Osteoblast (primary cell): ENCODE measurements around the gene EIF4A2. TPM values are rescaled to one million over a fixed set of nuclear protein-coding genes. Genes with fewer than 3 reads are reported as not detected.

Experiments used
- DNase-seq: peaks from one replicate; pipeline ENCODE4 v3.0.0; 2011; ENCODE audit warnings: low spot score, mixed read lengths; ENCODE audit not compliant: insufficient read length; ENCODE audit errors: missing footprints
- H2AFZ ChIP-seq: 2 replicates; pipeline ENCODE4 v1.6.0; 2011; ENCODE audit warnings: mild to moderate bottlenecking, low read length
- H3K27ac ChIP-seq: 2 replicates; pipeline ENCODE4 v1.5.1; 2011; ENCODE audit warnings: mild to moderate bottlenecking, low read depth, low read length, moderate library complexity
- H3K27me3 ChIP-seq: 2 replicates; pipeline ENCODE4 v1.6.0; 2012; ENCODE audit warnings: mild to moderate bottlenecking, control low read depth, inconsistent platforms, low read length, moderate library complexity; ENCODE audit not compliant: insufficient read depth
- H3K36me3 ChIP-seq: 2 replicates; pipeline ENCODE4 v1.5.1; 2011; ENCODE audit warnings: mild to moderate bottlenecking, low read length, control low read depth, moderate library complexity; ENCODE audit not compliant: insufficient read depth
- H3K4me1 ChIP-seq: 2 replicates; pipeline ENCODE4 v1.5.1; 2011; ENCODE audit warnings: mild to moderate bottlenecking, low read length, control low read depth, moderate library complexity; ENCODE audit not compliant: insufficient read depth
- H3K4me2 ChIP-seq: 2 replicates; pipeline ENCODE4 v1.6.0; 2011; ENCODE audit warnings: mild to moderate bottlenecking, low read length; ENCODE audit not compliant: insufficient read depth
- H3K4me3 ChIP-seq: fragments of 200-600 bp; sonication (generic); 3 replicates; pipeline ENCODE4 v1.5.1; 2012; ENCODE audit warnings: mild to moderate bottlenecking, low read length, inconsistent platforms; ENCODE audit not compliant: insufficient read depth
- H3K79me2 ChIP-seq: 2 replicates; pipeline ENCODE4 v1.6.0; 2012; ENCODE audit warnings: mild to moderate bottlenecking, low read length, control low read depth, inconsistent platforms; ENCODE audit not compliant: insufficient read depth
- H3K9me3 ChIP-seq: 2 replicates; pipeline ENCODE4 v1.5.1; 2011; ENCODE audit warnings: low read depth, low read length, control low read depth
- H4K20me1 ChIP-seq: 2 replicates; pipeline ENCODE4 v1.6.0; 2012; ENCODE audit warnings: mild to moderate bottlenecking, low read length, control low read depth; ENCODE audit not compliant: insufficient read depth
- CTCF ChIP-seq: IDR thresholded peaks from 2 replicates; pipeline ENCODE4 v1.5.1; 2011; ENCODE audit warnings: mild to moderate bottlenecking, low read depth, low read length, moderate library complexity; ENCODE audit errors: extremely low read depth
- total RNA-seq: library from RNA; depleted of rRNA; stranded (reverse); fragments of >200 nt; gene quantifications from 2 replicates; pipeline ENCODE4 v1.2.3, GENCODE V29; 2012

The EIF4A2 gene
- total RNA-seq, 1 donor: 442 TPM

GRCh38 chr3:186785495-186786018, 2.2 kb downstream of the EIF4A2 start:
- Histone ChIP-seq H4K20me1 (peaks cover 69% of the 10 kb centered on the region), H3K36me3 (peaks cover 65% of the 10 kb centered on the region), H3K79me2 (peaks cover 46% of the 10 kb centered on the region)

GRCh38 chr3:186786922-186787321, 3.5 kb downstream of the EIF4A2 start:
- peak overlapping the region; percentile 100 for H3K4me3 ChIP-seq
- no peak overlapping the region for H2AFZ ChIP-seq
- H3K27ac ChIP-seq: peak overlapping the region; percentile 26
- no peak for DNase-seq
- peaks cover 33% of the 10 kb centered on the region for H3K4me1 ChIP-seq
- H3K79me2 ChIP-seq: peaks cover 46% of the 10 kb centered on the region
- H3K36me3 ChIP-seq: peaks cover 65% of the 10 kb centered on the region
- H4K20me1 ChIP-seq: peaks cover 72% of the 10 kb centered on the region
- no peaks in the 10 kb centered on the region for H3K27me3 ChIP-seq
- no peaks in the 10 kb centered on the region for H3K9me3 ChIP-seq
- peak overlapping the region; percentile 73 for H3K4me2 ChIP-seq
- TF ChIP-seq CTCF: no peak

More at GRCh38 chr3:186785495-186786018, 2.2 kb downstream of the EIF4A2 start:
- Histone ChIP-seq H3K27me3 (no peaks in the 10 kb centered on the region), H3K4me3 (peak overlapping the region; percentile 100), H3K9me3 (no peaks in the 10 kb centered on the region), H3K4me1 (peaks cover 33% of the 10 kb centered on the region), H3K4me2 (peak overlapping the region; percentile 73), H2AFZ (no peak overlapping the region), H3K27ac (peak overlapping the region; percentile 100)
- no peak for DNase-seq
- TF ChIP-seq CTCF: no peak

- Histone ChIP-seq H3K9me3 (no peaks in the 10 kb centered on the region), H3K36me3 (peaks cover 72% of the 10 kb centered on the region), H3K27me3 (no peaks in the 10 kb centered on the region), H3K27ac (no peak overlapping the region), H3K4me2 (peak overlapping the region; percentile 73), H3K79me2 (peaks cover 46% of the 10 kb centered on the region), H4K20me1 (peaks cover 72% of the 10 kb centered on the region), H3K4me1 (peaks cover 28% of the 10 kb centered on the region), H2AFZ (no peak overlapping the region), H3K4me3 (peak overlapping the region; percentile 100)
- no peak for TF ChIP-seq CTCF
- no peak for DNase-seq
These were observed 4.5 kb downstream of the EIF4A2 start for GRCh38 chr3:186787642-186788481.
